GM21423 (cell line): ENCODE results near the gene SETBP1.
"Not testable (repeated sequence)": the region's sequence is repeated elsewhere in the genome, so short reads cannot be mapped to it uniquely, and the experiment has no call there.

Experiments used
- ATAC-seq: cut with Tn5 transposase; IDR thresholded peaks from one replicate; pipeline ENCODE4 v1.9.1; 2021; ENCODE audit warnings: mild to moderate bottlenecking, moderate library complexity; ENCODE audit not compliant: unreplicated experiment

The SETBP1 gene

GRCh38 chr18:44786688-44787087, 106.0 kb downstream of the SETBP1 start:
- ATAC-seq = peak; percentile 72

GRCh38 chr18:44788334-44788733, 107.6 kb downstream of the SETBP1 start:
- no peak for ATAC-seq

DNA sequence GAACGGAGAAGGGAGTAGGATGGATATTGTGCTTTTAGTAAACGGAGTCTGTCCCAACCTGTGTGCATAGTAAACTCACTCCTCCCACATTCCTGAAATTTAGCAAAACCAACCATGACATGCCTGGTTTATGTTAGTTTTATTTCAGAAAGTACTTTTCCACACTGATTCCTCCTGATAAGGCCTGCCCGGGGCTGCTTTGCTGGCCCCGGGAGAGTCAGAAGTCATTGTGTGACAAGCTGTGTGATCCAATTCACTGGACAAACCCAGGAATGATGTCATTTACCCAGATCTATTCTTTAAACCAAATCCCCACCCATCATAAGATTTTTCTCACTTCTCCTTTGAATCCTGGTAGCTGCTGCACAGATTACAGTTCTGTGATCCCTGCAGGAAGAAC, 109.0 kb downstream of the SETBP1 start:
- no peak for ATAC-seq

DNA sequence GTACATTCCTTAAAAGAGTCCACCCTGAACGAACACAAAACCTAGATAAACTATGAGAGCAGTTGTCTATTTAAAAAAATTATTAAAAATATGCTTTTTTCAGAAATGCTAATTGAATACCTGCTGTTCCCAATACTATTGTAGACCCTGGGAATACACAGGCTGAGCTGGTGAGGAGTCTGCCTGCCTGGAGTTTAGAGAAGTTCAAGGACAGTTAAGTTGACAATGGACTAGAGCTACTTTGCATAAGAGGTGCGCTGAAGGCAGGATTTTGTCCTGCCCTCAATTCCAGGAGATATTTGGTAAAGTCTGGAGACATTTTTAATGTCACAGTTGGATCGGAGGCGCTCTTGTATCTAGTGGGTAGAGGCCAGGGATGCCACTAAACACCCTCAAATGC, 110.2 kb downstream of the SETBP1 start:
- ATAC-seq = no peak

- no peak for ATAC-seq
Measured at GRCh38 chr18:44791520-44791919, 110.8 kb downstream of the SETBP1 start.

DNA sequence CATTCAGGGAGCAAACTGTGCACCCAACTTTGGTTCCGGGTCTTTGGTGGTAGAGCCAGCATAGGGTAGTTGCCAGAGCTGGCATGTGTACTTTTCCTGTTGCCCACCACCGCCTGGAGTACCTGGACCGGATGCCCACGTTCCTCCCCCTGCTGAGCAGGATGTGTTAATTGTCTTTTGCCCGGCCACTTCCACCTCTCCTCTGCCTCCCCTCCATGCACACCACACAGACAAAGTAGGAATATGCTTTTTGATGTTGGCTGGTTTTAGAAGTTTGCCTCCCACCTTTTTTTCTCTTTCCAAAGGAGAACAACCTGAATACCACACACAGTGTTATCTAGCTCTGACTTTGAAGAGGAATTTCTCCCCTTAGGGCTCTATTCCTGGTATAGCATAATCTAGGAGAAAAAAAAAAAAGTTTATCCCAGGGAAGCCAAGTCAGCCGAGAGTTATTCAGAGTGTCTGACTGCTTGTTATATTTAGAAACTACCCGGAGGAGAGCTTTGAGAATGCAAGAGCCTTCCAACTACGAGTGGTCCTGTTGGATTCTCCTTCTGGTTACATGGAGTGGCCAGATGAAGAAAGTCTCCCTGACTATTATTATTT, 111.9 kb downstream of the SETBP1 start:
- ATAC-seq = no peak

- no peak for ATAC-seq
Measured at GRCh38 chr18:44793194-44793593, 112.5 kb downstream of the SETBP1 start.

GRCh38 chr18:44793685-44794084, 113.0 kb downstream of the SETBP1 start:
- no peak for ATAC-seq

DNA sequence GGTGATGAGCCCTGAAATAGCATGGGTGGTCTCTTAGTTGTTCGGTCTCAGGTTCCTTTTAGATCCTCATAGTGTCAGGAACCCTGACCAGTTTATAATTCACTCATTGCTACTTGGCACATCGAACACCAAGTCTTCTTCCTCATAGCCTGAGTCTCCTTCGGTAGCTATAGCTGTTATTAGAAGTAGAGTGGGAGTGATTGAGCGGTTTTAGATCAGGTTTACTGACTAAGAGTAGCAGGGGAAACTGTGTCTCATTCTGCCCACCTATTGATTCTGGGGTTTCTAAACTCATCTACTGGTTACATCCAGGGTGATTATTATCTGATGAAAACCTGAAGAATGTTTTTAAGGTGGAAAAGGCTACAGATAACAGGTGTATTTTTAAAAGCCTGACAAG, 114.6 kb downstream of the SETBP1 start:
- ATAC-seq = no peak

DNA sequence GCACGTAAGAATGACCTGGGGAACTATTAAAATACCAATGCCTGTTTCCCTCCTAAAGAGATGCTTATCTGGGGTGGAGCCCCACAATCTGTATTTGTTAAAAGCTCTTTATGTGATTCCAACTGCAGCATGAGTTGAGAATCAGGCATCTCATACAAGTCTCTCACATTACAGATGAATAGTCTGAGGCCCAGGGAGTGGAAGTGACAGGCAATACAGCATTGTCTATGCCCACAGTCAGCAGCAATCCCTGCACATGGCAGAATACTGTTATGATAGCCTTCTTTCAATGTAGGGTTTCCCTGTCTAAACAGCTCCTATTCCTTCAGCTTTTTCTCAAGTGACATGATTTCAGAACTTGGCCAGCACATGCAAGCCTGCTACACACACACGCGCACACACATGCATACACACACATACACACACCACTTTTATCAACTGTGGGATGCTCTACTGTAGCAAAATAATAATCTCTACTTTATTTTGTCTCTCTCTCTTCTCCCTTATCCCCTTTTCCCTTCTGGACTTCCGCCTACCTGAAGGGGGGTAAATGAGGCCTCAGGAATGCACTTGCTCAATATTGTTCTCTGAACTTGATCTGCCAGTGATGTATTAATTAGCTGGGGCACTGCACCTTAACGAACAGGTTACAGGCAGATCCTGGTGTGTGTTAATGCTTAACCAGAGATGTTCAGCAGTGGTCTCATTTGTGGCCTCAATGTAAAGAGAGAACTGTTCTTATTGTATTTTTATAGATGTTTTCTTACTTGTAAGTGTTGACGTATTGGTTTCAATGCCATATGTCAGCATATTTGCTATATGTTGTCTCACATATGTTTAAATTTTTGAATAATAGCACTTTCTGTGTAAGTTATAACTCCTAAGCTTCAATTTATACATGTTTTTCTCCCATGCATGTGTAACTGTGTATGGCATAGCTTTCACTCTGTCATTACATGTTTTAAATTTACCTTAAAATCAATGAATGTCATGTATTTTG, 116.0 kb downstream of the SETBP1 start:
- peak; percentile 46 for ATAC-seq

GRCh38 chr18:44798433-44799048, 117.9 kb downstream of the SETBP1 start:
- ATAC-seq = no peak

DNA sequence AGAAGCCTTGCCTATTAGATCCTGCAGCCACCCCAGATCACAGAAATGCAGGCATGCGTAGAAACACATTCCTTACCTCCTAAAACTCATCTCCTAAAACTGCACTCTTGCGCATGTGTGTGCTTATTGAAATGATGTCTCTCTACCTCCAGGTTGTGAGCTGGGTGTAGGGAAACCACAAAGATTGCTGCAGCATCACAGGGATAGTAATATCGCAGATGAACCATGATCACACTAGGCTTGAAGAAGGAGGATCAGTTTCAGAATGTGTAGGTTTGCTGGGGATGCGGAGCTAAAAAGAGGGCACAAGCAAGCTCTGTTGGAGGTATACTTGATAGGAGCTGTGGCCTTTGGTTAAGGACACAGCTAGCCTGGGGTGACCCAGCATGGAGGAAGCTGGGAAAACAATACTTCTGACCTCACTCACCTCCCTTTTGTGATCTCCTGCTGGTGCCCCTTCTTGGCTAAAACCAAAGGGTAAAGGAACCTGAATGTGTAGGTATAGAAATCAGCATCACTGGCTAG, 118.8 kb downstream of the SETBP1 start:
- ATAC-seq = no peak

DNA sequence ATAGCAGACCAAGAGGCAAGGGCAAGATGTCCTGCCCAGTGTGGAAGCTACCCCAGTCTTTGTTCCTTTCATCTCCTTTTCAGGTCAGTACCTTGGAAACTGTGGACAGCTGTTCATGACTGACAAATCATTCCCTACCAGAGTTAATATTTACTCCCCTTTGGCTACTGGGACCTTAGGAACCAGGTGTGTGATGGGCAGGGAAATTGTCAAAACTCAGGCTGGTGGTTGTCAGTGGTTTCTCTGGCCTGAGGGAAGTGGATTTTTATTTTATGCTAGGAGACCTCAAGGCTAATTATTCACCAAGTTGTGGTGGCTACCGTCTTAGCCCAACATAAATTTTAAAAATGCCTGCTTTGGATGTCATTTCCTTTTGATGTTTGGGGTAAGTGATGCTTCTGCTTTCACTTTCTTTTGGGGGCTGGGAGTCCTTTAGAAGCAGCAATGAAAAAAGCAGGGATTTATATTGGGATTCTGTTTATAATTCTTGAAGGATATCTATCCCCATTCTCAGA, 119.3 kb downstream of the SETBP1 start:
- ATAC-seq = peak; percentile 64

- not testable (repeated sequence) for ATAC-seq
Measured at GRCh38 chr18:44800766-44801165, 120.1 kb downstream of the SETBP1 start.

DNA sequence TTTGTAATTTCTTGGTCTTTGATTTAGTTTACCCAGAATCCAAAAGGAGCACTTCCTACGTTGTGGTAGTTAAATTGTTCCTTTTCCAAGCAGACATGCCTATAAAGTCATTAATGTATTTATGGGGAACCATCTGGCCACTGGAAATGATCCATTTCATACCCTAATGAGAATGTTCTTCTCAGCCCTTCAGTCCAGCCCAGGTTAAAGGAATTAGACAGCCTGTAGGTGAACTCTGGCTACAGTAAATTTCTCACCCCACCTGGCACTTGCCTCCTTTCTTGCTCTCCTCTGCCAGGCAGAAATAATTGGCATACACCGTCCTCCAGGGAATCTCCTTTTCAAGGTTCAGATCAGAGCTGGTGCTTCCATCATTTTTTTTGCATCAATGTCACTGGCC, 121.1 kb downstream of the SETBP1 start:
- no peak for ATAC-seq

- no peak for ATAC-seq
Measured at GRCh38 chr18:44802508-44802907, 121.8 kb downstream of the SETBP1 start.

- ATAC-seq = no peak
Measured at GRCh38 chr18:44803019-44803650, 122.4 kb downstream of the SETBP1 start.

GRCh38 chr18:44804033-44804432, 123.3 kb downstream of the SETBP1 start:
- no peak for ATAC-seq

DNA sequence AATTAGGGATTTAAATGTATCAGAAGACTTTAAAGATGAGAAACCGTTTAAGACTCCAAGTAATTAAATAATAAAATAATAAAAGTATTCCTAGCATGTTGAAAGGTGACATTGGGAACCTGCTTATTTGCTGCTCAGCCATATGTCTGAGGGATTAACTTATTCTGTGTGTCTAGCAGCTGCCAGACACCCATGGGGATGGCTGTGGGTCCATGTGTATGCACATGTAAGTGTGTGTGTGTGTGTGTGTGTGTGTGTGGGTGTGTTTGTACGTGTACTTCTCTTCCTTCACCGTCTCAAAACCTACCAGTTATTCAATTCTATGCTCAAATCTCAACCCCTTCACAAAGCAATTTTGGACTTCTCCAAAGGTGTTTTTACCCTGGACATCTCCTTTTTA, 124.5 kb downstream of the SETBP1 start:
- no peak for ATAC-seq

DNA sequence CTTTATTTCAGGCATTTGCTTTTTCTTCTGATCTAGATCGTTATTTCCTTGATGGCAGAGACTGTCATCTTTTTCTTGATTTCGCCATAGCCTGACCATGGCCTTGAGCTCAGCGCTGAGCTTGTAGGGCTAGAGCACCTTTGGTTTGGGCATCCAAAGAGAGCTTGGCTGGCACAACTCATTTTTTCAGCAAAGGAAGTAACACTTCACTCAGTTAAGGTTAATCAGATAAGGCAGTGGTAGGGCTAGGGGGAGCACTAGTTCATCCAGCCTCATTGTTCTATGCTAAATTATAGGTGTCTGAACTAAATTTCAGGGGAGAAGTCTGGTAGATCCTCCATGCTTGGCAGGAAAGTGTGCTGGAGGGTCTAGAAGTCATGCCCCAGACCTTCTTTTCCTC, 125.0 kb downstream of the SETBP1 start:
- no peak for ATAC-seq

GRCh38 chr18:44807766-44808165, 127.1 kb downstream of the SETBP1 start:
- ATAC-seq = no peak
